ENCODE measurements around the gene TTBK2. TPM values are rescaled to one million over a fixed set of nuclear protein-coding genes. Genes with fewer than 3 reads are reported as not detected.

Gene TTBK2
- total and polyA plus RNA-seq, 2 donors, result 7.7 to 20.5 TPM

DNA sequence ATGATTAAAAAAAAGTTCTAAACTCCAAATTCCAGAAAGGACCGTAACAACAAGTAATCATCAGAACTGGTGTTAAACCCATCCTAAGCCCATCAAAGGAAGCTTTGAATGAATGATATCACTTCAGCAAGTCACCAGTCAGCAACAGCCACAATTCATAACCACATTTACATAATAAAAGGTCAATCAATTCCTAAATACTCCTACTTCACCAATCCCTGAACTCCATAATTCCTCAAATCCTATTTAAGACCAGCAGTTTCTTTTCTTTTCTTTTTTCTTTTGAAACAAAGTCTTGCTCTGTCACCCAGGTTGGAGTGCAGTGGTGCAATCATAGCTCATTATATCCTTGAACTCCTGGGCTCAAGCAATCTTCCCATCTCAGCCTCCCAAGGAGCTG is 40.5 kb downstream of the TTBK2 start:
- 95% methylated on average over 1 of the region's 1 CpG for WGBS

DNA sequence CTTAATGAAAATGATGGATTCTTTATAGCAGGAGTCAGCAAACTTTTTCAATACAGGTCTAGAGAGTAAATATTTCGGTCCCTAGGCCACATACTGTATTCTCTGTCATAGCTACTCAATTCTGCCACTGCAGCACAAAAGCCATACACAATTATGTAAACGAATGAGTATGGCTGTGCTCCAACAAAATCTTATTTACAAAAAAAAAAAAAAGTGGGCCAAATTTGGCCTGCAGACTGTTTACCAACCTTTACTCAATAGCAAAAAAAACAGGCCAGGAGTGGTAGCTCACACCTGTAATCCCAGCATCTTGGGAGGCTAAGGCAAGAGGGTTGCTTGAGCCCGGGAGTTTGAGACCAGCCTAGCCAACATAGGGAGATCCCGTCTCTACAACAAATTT is 41.1 kb downstream of the TTBK2 start:
- Histone ChIP-seq H3K27ac (ENCODE audit: low read depth) (no peak overlapping the region), H3K4me3 (ENCODE audit: low read depth, low read length) (no peak overlapping the region), H3K4me1 (ENCODE audit: insufficient read depth) (no peaks in the 10 kb centered on the region), H3K36me3 (ENCODE audit: insufficient read depth) (no peaks in the 10 kb centered on the region)
- 85% methylated on average over 4 of the region's 4 CpGs for WGBS
- no peak for DNase-seq (ENCODE audit: extremely low spot score)

More for the DNA sequence above, 40.5 kb downstream of the TTBK2 start:
- Histone ChIP-seq H3K36me3 (ENCODE audit: insufficient read depth) (no peaks in the 10 kb centered on the region), H3K27ac (ENCODE audit: low read depth) (no peak overlapping the region), H3K4me1 (ENCODE audit: insufficient read depth) (no peaks in the 10 kb centered on the region), H3K4me3 (ENCODE audit: low read depth, low read length) (no peak overlapping the region)
- no peak for DNase-seq (ENCODE audit: extremely low spot score)

DNA sequence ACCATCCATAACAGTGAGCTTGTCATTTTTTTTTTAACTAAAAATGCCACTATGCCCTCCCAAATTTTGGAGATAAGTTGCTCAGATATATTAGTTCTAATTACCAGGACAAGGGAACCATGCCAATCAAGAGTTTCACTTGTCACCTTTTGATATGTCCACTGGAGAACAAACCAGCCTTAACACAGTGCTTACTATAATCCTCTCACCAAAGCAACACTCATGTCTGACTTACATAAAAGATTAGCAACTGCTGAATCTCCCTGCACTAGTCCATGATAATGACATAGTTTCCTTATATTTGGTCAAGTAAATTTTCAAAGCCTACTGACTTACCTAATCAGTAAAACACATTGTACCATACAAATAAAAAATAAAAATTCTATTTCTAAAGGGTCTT is 44.4 kb downstream of the TTBK2 start:
- DNase-seq (ENCODE audit: extremely low spot score), result no peak
- Histone ChIP-seq H3K27ac (ENCODE audit: low read depth) (no peak overlapping the region), H3K4me3 (ENCODE audit: low read depth, low read length) (no peak overlapping the region), H3K36me3 (ENCODE audit: insufficient read depth) (no peaks in the 10 kb centered on the region), H3K4me1 (ENCODE audit: insufficient read depth) (no peaks in the 10 kb centered on the region)

DNA sequence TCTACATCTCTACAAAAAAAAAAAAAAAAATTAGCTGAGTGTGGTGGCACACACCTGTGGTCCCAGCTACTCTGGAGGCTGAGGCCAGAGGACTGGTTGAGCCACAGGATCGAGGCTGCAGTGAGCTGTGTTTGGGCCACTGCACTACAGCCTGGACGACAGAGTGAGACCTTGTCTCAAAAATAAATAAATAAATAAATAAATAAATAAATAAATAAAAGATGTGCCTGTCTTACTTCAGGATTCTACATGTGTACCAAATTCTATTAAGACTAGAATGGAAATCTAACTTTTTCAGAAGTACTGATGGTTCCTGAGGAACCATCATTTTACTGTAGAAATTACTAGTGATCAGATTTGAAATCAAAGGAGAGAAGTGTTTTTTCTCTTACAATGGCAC is 51.9 kb downstream of the TTBK2 start:
- 98% methylated on average over 2 of the region's 2 CpGs for WGBS
- Histone ChIP-seq H3K4me1 (ENCODE audit: insufficient read depth) (no peaks in the 10 kb centered on the region), H3K27ac (ENCODE audit: low read depth) (no peak overlapping the region), H3K4me3 (ENCODE audit: low read depth, low read length) (no peak overlapping the region), H3K36me3 (ENCODE audit: insufficient read depth) (no peaks in the 10 kb centered on the region)
- DNase-seq (ENCODE audit: extremely low spot score), result no peak

DNA sequence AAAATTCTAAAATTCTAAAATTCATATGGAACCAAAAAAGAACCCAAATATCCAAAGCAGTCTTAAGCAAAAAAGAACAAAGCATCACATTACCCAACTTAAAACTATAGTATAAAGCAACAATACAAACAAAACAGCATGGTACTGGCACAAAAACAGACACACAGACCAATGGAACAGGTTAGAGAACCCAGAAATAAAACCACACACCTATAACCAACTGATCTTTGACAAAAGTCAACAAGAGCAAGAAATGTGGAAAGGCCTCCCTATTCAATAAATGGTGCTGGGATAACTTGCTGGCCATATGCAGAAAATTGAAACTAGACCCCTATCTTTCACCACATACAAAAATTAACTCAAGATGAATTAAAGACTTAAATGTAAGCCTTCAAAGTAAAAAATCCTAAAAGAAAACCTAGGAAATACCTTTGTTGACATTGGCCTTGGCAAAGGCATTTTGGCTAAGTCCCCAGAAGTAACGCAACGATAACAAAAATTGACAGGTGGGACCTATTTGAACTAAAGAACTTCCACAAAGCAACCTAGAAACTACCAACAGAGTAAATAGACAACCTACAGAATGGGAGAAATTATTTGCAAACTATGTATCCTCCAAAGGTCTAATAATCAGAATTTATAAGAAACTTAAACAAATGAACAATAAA is 56.9 kb downstream of the TTBK2 start:
- Histone ChIP-seq H3K4me3 (ENCODE audit: low read depth, low read length) (no peak overlapping the region), H3K4me1 (ENCODE audit: insufficient read depth) (no peaks in the 10 kb centered on the region), H3K27ac (ENCODE audit: low read depth) (no peak overlapping the region), H3K36me3 (ENCODE audit: insufficient read depth) (no peaks in the 10 kb centered on the region)
- WGBS, result 27% methylated on average over 2 of the region's 2 CpGs
- no peak for DNase-seq (ENCODE audit: extremely low spot score)

DNA sequence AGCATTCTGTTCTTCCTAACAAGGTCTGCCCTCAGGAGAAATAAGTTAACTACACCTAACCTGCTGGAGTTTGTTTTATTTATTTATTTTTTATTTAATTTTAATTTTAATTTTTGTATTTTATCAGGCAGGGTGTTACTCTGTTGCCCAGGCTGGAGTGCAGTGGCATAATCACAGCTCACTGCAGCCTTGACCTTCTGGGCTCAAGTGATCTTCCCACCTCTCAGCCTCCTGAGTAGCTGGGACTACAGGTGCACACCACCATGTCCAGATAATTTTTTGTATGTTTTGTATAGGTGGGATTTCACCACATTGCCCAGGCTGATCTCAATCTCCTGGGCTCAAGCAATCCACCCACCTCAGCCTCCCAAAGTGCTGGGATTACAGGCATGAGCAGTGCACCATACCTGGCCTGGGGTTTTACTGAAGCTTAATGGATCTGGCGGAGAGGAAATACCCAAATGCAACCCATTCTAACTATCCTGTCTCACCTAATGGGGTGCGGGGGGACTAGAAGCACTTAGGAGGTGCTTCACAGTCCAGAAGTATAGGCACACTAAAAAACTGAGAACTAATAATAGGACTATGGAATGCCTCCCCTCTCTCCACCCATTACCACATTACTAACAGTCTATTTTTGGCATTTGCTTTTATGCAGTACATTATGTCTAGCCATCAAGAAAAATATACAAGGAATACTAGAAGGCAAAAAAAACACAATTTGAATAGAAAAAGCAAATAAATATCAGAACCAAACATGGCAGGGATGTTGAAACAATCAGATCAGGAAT is 61.4 kb downstream of the TTBK2 start:
- Histone ChIP-seq H3K27ac (ENCODE audit: low read depth) (no peak overlapping the region), H3K4me1 (ENCODE audit: insufficient read depth) (no peaks in the 10 kb centered on the region), H3K4me3 (ENCODE audit: low read depth, low read length) (no peak overlapping the region), H3K36me3 (ENCODE audit: insufficient read depth) (no peaks in the 10 kb centered on the region)
- 94% methylated on average over 2 of the region's 2 CpGs for WGBS
- DNase-seq (ENCODE audit: extremely low spot score), result no peak

DNA sequence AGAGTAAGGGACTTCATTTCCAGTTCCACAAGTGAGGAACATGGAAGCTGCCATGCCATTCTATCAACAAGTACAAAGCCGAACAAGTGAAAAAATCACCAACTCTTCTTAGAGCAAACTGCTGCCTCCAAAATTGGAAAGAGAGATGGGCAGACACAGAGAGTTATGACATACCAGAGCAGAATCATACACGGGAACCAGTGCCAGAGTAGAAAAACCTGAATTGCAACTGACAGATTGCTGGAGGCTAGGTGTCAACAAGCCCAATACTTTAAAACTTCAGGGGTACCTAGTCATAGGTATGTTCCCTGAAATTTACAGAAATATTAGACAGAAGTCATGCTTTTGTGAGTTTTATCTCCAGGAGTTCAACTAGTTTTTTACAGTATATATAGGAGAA is 62.0 kb downstream of the TTBK2 start:
- Histone ChIP-seq H3K4me1 (ENCODE audit: insufficient read depth) (no peaks in the 10 kb centered on the region), H3K27ac (ENCODE audit: low read depth) (no peak overlapping the region), H3K36me3 (ENCODE audit: insufficient read depth) (no peaks in the 10 kb centered on the region), H3K4me3 (ENCODE audit: low read depth, low read length) (no peak overlapping the region)
- no peak for DNase-seq (ENCODE audit: extremely low spot score)
- 49% methylated on average over 2 of the region's 2 CpGs for WGBS

DNA sequence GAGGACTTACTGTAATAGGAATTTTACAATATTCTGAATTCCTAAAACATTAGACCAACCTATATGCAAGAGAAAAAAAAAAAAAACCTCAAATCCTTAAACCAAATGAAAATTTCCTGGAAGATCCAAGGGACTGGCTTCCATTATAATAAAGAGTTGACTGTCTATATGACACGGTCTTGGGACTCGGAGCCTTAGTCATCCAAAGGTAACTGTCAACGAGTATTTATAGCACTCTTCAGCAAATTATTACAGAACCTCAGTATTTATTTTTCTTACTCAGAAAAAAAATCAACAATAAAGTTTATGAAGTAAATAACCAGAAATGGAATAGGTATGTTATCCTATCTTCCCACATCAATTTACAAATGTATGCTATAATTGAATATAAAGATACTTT is 66.0 kb downstream of the TTBK2 start:
- 88% methylated on average over 3 of the region's 3 CpGs for WGBS
- no peak overlapping the region for H3K27ac ChIP-seq (ENCODE audit: low read depth)
- no peak overlapping the region for H3K4me3 ChIP-seq (ENCODE audit: low read depth, low read length)
- no peaks in the 10 kb centered on the region for H3K36me3 ChIP-seq (ENCODE audit: insufficient read depth)
- no peaks in the 10 kb centered on the region for H3K4me1 ChIP-seq (ENCODE audit: insufficient read depth)
- no peak for DNase-seq (ENCODE audit: extremely low spot score)

DNA sequence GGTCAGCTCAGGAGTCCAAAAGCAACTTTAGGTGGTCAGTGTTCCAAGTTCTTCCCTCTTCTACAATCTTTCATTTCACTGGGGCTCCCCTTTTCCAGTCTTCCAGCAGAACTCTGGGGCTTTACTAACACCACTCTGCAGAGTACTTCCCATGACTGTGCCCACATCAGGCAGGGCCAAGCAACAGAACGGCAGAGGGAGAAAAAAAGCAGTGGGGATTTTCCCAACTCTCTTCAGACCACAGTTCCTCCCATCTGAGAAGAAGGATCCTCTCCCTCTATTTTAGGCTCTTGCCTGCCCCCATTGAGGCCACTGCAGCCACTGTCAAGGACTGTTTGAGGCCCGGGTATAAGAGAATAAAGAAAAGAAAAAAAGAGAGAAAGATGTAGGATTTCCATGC is 70.7 kb downstream of the TTBK2 start:
- Histone ChIP-seq H3K36me3 (ENCODE audit: insufficient read depth) (no peaks in the 10 kb centered on the region), H3K27ac (ENCODE audit: low read depth) (no peak overlapping the region), H3K4me1 (ENCODE audit: insufficient read depth) (no peaks in the 10 kb centered on the region), H3K4me3 (ENCODE audit: low read depth, low read length) (no peak overlapping the region)
- no peak for DNase-seq (ENCODE audit: extremely low spot score)
- WGBS, result 85% methylated on average over 2 of the region's 2 CpGs

DNA sequence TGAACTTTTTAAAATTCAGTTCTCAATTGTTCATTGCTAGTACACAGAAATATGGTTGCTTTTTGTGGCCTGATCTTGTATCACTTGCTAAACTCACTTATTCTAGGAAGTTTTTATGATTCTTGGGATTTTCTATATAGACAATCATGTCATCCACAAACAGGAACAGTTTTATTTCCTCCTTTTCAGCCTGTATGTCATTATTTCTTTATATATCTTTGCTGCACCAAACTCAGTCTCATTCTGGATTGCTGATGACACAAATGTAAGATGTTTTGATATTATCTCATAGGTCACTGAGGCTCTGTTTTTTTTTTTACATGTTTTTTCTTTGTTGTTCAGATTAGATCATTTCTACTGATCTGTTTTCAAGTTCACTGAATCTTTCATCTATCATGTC is 71.7 kb downstream of the TTBK2 start:
- DNase-seq (ENCODE audit: extremely low spot score), result no peak
- H3K4me3 ChIP-seq (ENCODE audit: low read depth, low read length), result no peak overlapping the region
- no peak overlapping the region for H3K27ac ChIP-seq (ENCODE audit: low read depth)
- H3K4me1 ChIP-seq (ENCODE audit: insufficient read depth), result no peaks in the 10 kb centered on the region
- H3K36me3 ChIP-seq (ENCODE audit: insufficient read depth), result no peaks in the 10 kb centered on the region

DNA sequence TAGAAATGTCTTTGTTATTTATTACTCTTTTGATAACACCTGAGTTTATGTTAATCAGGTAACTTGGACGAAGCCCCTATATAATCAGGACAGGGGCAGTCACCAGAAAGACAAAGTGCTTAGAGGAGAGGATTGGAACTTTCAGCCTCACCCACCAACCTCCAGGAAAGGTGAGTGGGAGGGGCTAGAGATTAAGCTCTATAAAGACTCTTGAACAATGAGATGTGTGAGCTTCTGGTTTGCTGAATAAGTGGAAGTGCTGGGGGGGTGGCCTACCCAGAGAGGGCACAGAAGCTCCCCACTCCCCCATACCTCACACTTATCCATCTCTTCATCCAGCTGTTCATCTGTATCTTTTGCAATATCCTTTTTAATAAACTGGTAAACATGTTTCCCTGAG is 73.9 kb downstream of the TTBK2 start:
- Histone ChIP-seq H3K36me3 (ENCODE audit: insufficient read depth) (no peaks in the 10 kb centered on the region), H3K4me3 (ENCODE audit: low read depth, low read length) (no peak overlapping the region), H3K27ac (ENCODE audit: low read depth) (no peak overlapping the region), H3K4me1 (ENCODE audit: insufficient read depth) (no peaks in the 10 kb centered on the region)
- 91% methylated on average over 1 of the region's 1 CpG for WGBS
- no peak for DNase-seq (ENCODE audit: extremely low spot score)

DNA sequence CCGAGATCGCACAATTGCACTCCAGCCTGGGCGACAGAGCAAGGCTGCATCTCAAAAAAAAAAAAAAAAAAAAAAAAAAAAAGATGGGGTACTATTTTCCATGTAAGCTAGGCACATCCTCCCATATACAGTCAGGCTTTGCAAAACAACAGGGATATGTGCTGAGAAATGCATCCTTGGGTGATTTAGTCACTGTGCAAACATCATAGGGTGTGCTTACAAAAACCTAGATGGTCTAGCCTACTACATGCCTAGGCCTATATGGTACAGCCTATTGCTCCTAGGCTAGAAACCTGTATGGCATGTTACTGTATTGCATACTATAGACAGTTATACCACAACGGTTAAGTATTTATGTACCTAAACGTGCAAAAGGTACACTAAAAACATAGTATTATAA is 75.0 kb downstream of the TTBK2 start:
- Histone ChIP-seq H3K4me3 (ENCODE audit: low read depth, low read length) (no peak overlapping the region), H3K4me1 (ENCODE audit: insufficient read depth) (no peaks in the 10 kb centered on the region)
- 94% methylated on average over 5 of the region's 5 CpGs for WGBS

DNA sequence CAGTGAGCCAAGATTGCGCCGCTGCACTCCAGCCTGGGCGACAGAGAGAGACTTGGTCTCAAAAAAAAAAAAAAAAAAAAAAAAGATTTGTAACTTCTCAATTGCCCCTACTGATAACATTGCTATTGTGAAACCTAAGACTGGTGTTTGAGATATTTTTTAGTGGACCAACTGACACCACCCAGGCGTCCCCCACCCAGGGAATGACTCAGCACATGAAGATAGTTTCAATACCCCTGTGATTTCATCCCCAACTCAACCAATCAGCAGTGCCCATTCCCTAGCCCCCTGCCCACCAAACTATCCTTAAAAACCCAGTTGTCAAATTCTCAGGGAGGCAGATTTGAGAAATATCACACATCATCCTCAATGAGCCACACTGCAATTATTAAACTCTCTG is 76.9 kb downstream of the TTBK2 start:
- DNase-seq (ENCODE audit: extremely low spot score), result no peak
- 97% methylated on average over 4 of the region's 4 CpGs for WGBS
- H3K27ac ChIP-seq (ENCODE audit: low read depth), result no peak overlapping the region
- H3K4me3 ChIP-seq (ENCODE audit: low read depth, low read length), result no peak overlapping the region
- H3K36me3 ChIP-seq (ENCODE audit: insufficient read depth), result no peaks in the 10 kb centered on the region
- no peaks in the 10 kb centered on the region for H3K4me1 ChIP-seq (ENCODE audit: insufficient read depth)

More for the DNA sequence above, 75.0 kb downstream of the TTBK2 start:
- H3K36me3 ChIP-seq (ENCODE audit: insufficient read depth), result no peaks in the 10 kb centered on the region
- H3K27ac ChIP-seq (ENCODE audit: low read depth), result no peak overlapping the region
- no peak for DNase-seq (ENCODE audit: extremely low spot score)

DNA sequence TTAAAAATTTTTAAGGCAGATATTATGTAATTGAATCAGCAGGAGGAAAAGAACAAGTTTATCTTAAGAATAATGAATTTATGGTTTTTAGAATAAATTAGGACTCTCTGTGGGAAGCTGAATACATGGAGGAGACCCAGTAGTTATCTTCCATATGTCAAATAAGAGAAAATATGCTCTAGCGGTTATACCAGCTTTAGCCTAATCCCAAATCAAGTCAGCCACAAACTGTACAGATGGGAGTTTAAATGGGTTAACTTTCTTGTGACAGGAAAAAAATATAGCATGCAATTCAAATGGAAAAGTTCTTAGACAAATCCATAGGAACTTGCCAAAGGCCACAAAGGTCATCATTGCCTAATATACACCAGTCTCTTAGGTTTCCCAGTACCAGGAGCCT is 84.3 kb downstream of the TTBK2 start:
- no peak for DNase-seq (ENCODE audit: extremely low spot score)
- H3K4me1 ChIP-seq (ENCODE audit: insufficient read depth), result no peaks in the 10 kb centered on the region
- no peak overlapping the region for H3K27ac ChIP-seq (ENCODE audit: low read depth)
- H3K36me3 ChIP-seq (ENCODE audit: insufficient read depth), result no peaks in the 10 kb centered on the region
- no peak overlapping the region for H3K4me3 ChIP-seq (ENCODE audit: low read depth, low read length)
- WGBS, result 95% methylated on average over 1 of the region's 1 CpG

Data from urinary bladder (tissue), 4 donors.